HG03045 (cell line): ENCODE data around the gene PNISR.
"Not testable (repeated sequence)": the region's sequence is repeated elsewhere in the genome, so short reads cannot be mapped to it uniquely, and the experiment has no call there.

ENCODE experiments used
- ATAC-seq: cut with Tn5 transposase; IDR thresholded peaks from one replicate; pipeline ENCODE4 v1.9.1; 2021; ENCODE audit warnings: mild to moderate bottlenecking, moderate library complexity; ENCODE audit not compliant: unreplicated experiment

Gene PNISR

GRCh38 chr6:99424761-99425646 lies at the start of gene PNISR:
PNISR (minus strand) TSS chr6:99425308; CDS start chr6:99414659, 10,649 bp downstream.
- peak; percentile 92 for ATAC-seq

GRCh38 chr6:99473730-99474129 lies 48.6 kb upstream of the PNISR start:
- no peak for ATAC-seq

GRCh38 chr6:99471638-99472037 lies 46.5 kb upstream of the PNISR start:
- ATAC-seq: no peak

GRCh38 chr6:99467509-99468106 lies 42.5 kb upstream of the PNISR start:
- ATAC-seq: no peak

- not testable (repeated sequence) for ATAC-seq
Measured at GRCh38 chr6:99459133-99459532, 34.0 kb upstream of the PNISR start.

- no peak for ATAC-seq
Measured at GRCh38 chr6:99458319-99458718, 33.2 kb upstream of the PNISR start.

- no peak for ATAC-seq
Measured at GRCh38 chr6:99446076-99446475, 21.0 kb upstream of the PNISR start.

- no peak for ATAC-seq
Measured at GRCh38 chr6:99434702-99435530, 9.8 kb upstream of the PNISR start.

GRCh38 chr6:99432877-99433276 lies 7.8 kb upstream of the PNISR start:
- no peak for ATAC-seq

GRCh38 chr6:99431901-99432300 lies 6.8 kb upstream of the PNISR start:
- ATAC-seq: no peak

- no peak for ATAC-seq
Measured at GRCh38 chr6:99427988-99428387, 2.9 kb upstream of the PNISR start.

- no peak for ATAC-seq
Measured at GRCh38 chr6:99426451-99426757, 1.3 kb upstream of the PNISR start.

- ATAC-seq: peak; percentile 63
Measured at GRCh38 chr6:99425647-99426450, 741 bp upstream of the PNISR start.

GRCh38 chr6:99424022-99424421 lies 1.1 kb downstream of the PNISR start:
- no peak for ATAC-seq

- no peak for ATAC-seq
Measured at GRCh38 chr6:99422912-99423311, 2.2 kb downstream of the PNISR start.

- ATAC-seq: peak; percentile 70
Measured at GRCh38 chr6:99416892-99417767, 8.0 kb downstream of the PNISR start.

GRCh38 chr6:99416226-99416625 lies 8.9 kb downstream of the PNISR start:
- no peak for ATAC-seq

GRCh38 chr6:99415446-99415845 lies 9.7 kb downstream of the PNISR start:
- no peak for ATAC-seq

- no peak for ATAC-seq
Measured at GRCh38 chr6:99412065-99412464, 13.0 kb downstream of the PNISR start.

- no peak for ATAC-seq
Measured at GRCh38 chr6:99409672-99410071, 15.4 kb downstream of the PNISR start.
